DMS53 treated with DMSO at 0.1 percent for 48 hours (cell line): ENCODE measurements around the gene LRRN4CL.
"Not testable (repeated sequence)": the region's sequence is repeated elsewhere in the genome, so short reads cannot be mapped to it uniquely, and the experiment has no call there.

Experiments used
- DNase-seq: peaks from one replicate; lab custom pipeline; 2025; ENCODE audit not compliant: unreplicated experiment; lab: John Stamatoyannopoulos, UW

LRRN4CL gene

DNA sequence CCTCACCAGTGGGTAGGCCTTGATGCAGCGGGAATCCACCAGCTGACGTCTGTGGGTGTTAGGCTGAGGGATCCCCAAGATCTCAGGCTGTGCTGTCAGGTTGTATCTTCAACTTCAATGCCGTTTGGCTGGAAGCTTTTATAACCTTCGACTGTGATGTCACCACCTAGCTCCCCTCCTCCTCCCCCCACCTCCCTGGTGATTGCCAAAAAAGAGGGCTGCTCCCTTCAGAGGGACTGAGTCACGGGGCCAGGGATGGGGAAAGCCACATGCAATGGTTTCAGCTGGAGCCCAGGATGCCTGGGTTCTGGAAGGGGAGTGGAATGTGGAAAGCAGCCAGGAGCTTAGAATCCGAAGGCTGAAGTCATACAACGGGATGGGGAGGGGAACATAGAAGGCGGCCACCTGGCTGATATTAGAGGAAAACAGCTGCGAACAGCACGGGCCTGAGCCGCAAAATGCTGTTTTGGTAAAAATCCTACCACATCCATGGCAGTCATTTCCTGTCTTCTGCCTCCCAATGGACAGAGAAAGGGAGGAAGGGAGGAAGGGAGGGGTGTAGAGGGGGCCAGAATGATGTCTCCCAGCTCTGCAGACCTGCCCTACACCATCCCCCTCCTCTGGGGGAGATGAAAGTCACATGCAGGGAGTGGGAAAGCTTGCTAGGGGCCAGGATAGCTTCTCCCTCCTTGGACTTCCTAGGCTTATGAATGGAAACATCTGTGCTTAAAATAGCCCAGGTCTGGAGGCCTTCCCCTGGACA, at the start of gene LRRN4CL:
LRRN4CL (minus strand) TSS at position 110 of the 763 bp plus-strand sequence. CDS start 1,022 bp downstream, outside the sequence.
- no peak for DNase-seq

GRCh38 chr11:62737196-62737595, 47.9 kb upstream of the LRRN4CL start:
- no peak for DNase-seq

DNA sequence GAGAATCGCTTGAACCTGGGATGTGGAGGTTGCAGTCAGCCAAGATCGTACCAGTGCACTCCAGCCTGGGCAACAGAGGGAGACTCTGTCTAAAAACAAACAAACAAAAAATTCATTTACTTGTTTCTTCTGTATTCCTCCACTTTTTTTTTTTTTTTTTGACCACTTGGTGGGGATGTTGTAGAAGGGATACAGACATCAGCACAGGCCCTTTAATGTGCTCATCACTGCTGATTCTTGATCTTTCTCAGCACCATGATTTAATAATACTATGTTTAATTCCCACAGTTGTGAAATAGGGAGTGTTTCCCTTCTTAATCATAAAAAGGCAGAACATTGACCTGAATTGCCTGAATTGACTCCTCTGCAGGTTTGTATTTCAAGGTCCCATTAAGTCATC, 43.5 kb upstream of the LRRN4CL start:
- no peak for DNase-seq

- not testable (repeated sequence) for DNase-seq
Measured at GRCh38 chr11:62730076-62730475, 40.7 kb upstream of the LRRN4CL start.

DNA sequence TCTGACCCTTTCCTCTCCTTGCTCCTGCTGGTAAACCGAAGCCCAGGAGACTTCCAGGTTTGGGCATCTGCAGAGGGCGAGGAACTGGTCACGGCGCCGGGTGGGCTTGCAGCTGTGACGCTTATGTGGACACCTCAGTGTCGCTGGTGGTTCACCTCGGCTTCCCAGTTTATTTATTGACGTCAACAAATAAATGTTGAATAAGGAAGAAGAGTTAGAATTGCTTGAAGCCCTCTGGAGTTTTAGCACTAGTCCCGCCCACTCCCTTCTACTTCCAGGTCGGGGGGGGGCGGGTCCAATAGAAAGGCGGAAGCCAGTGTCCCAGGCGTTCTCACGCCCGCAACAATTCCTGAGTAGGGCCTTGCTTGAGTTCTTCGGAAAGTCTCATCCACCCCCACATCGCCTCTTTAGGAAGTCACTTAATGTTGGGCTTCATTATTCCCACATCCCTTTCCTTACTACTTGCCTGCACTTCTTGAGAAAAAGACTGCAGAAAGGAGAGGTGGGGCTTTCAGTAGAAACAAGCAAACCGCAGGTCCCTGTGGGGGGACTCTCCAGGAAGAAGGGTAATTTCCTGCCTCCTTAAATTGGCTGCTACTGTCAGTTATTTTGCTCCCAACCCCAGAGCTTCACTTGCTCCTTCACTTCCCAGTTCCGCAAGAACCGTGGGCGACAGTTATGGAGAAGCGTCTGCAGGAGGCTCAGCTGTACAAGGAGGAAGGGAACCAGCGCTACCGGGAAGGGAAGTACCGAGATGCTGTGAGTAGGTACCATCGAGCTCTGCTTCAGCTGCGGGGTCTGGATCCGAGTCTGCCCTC, 39.0 kb upstream of the LRRN4CL start, which contains the start of gene TTC9C:
TTC9C (plus strand) TSS at position 316 of the 818 bp plus-strand sequence; CDS start at position 679, 363 bp downstream.
- peak; percentile 83 for DNase-seq

DNA sequence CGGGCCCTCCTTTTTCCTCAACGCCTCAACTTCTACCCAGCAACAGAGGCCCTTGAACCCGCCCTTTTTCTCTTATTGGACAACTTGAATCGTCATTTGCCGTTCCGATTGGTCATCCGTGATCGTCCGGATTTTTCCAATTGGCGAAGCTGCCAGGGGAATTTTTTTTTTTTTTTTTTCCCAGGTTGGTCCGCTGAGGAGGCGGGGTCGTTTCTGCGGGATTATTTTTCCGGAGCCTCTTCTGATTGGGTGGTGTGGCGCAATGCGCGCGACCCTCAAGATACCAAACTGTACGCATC, 38.5 kb upstream of the LRRN4CL start:
- peak; percentile 96 for DNase-seq

DNA sequence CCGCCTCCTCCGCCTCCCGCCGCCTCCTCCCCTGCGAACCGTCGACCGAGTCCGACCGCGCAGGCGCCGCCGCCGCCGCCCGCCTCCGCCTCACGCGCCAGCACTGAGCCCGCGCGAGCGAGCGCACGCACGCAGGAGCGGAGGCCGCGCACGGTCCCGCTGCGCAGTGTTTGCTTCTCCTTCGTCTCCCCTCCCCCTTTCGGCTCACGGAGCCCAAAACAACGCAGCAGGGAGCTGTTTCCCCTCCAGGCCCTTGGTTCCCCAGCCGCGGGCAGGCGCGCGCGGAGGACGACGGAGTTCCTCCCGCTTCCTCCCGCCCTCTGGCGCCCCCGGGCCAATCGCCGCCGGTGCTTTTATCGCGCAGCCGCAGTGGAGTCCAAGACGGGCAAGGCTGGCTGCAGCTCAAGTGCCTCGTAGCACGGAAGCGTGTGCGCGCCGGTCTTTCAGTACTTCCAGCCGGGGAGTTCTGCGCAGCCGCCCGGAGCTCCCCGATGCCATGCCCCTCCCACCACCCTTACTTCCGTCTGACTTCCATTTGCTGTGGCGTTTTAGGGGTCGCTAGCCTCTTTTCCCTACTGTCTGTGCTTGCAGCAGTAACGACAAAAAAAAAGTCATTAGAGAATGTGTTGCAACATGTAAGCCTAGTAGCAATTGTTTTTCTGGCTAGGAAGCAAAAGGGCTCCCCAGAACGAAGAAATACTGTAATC, 38.0 kb upstream of the LRRN4CL start, which contains the start of gene HNRNPUL2:
HNRNPUL2 (minus strand) TSS at position 293 of the 707 bp plus-strand sequence. CDS start 301 bp downstream, outside the sequence.
- peak; percentile 97 for DNase-seq

DNA sequence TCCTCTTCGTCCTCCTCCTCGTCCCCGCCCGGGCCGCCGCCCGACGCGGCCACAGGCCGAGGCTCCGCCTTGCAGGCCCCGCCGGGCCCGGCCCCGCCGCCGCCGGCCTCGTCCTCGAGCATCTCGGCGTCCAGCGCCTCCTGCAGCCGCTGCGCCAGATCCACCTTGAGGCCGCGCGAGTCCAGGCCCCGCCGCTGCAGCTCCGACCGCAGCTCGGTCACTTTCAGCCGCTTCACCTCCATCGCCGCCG, 37.5 kb upstream of the LRRN4CL start:
- no peak for DNase-seq

DNA sequence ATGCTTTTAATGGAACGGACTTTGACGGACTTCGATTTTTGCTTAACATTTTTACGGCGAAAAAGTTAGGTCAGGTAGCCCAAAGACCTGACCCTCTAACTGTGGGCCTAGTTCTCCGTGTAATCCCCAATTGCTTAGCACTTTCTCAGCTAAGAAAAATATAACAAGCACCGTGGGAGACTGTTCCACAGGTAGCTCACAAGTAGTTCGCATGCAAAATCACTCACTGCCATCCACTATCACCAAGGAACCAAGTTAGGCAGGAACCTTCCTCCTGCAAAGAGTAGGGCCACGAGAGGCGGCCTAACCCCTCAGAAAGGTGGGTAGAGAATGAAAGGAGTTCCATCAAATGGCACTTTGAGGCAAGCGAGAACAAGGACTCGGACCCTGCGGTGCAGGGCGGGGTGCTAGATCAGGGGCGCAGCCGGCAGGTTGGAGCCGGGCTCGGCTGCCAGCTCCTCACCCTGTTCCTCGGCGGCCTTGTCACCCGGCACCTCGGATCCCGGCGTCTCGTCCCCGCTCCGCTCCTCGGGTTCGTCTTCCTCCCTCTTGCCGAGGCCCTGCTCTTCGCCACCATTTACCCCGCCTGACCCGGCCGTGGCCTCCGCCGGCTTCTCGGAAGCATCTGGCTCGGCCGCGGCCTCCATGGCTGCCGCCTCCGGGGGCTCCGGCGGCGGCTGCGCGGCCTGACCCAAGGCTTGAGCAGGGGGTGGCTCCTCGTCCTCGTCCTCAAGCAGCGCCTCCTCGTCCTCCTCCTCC, 37.0 kb upstream of the LRRN4CL start:
- no peak for DNase-seq

DNA sequence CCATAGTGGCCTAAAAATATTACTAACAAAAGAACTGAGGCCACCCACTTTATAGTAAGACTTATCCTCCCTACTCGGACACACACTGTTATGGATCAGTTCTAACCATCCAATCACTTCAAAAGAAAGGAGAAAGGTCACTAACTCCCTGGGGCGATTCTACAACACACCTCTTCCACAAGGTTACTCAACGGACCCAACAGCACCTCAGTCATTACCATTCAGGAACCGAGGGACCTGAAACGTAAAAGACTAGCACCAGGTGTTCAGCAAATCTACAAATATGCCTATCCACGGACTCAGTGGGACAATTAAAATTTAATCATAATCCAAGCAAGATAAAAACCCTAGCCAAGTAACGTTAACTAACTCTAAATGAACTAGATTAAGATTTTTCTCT, 36.3 kb upstream of the LRRN4CL start:
- DNase-seq: no peak

- no peak for DNase-seq
Measured at GRCh38 chr11:62724171-62724570, 34.8 kb upstream of the LRRN4CL start.

GRCh38 chr11:62721994-62722393, 32.7 kb upstream of the LRRN4CL start:
- DNase-seq: no peak

GRCh38 chr11:62719302-62719978, 30.1 kb upstream of the LRRN4CL start:
- no peak for DNase-seq

GRCh38 chr11:62716816-62717215, 27.5 kb upstream of the LRRN4CL start:
- DNase-seq: no peak

DNA sequence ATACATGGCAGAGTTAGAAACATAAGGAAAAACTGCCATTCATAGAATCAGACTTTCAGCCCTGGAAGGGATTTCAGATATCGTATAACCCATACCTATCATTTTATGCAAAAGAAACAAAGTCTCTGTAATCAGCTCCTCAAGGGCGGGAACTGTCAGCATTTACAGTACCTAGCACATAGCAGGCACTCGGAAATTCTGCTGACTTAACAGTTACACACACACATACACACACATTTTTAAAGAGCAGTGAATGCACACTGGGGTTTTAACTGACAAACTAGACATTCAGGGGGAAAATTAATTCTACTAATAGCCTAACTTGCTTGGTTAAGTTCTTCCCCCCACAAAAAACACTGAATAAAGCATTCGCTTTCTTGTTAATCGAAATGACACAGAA, 26.9 kb upstream of the LRRN4CL start:
- DNase-seq: no peak

- DNase-seq: no peak
Measured at GRCh38 chr11:62715150-62716130, 26.1 kb upstream of the LRRN4CL start.

GRCh38 chr11:62713343-62713742, 24.0 kb upstream of the LRRN4CL start:
- no peak for DNase-seq

- no peak for DNase-seq
Measured at GRCh38 chr11:62712861-62713260, 23.5 kb upstream of the LRRN4CL start.

GRCh38 chr11:62712276-62712812, 23.0 kb upstream of the LRRN4CL start:
- DNase-seq: no peak
